ENCODE data around the gene IL17RC.

Gene IL17RC

DNA sequence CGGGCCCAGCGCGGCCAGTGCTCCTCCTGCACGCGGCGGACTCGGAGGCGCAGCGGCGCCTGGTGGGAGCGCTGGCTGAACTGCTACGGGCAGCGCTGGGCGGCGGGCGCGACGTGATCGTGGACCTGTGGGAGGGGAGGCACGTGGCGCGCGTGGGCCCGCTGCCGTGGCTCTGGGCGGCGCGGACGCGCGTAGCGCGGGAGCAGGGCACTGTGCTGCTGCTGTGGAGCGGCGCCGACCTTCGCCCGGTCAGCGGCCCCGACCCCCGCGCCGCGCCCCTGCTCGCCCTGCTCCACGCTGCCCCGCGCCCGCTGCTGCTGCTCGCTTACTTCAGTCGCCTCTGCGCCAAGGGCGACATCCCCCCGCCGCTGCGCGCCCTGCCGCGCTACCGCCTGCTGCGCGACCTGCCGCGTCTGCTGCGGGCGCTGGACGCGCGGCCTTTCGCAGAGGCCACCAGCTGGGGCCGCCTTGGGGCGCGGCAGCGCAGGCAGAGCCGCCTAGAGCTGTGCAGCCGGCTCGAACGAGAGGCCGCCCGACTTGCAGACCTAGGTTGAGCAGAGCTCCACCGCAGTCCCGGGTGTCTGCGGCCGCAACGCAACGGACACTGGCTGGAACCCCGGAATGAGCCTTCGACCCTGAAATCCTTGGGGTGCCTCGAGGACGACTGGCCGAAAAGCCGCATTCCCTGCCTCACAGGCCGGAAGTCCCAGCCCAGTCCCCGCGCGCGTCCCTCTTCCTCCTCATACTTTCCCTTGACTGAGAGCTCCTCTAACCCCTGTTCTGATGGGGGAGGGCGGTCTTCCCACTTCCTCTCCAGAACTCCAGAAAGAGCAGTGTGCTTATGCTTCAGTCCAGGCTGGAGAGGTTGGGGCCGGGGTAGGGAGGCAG, 1.4 kb upstream of the IL17RC start:
- peak; percentile 68 for DNase-seq (ENCODE audit: low spot score)
- in situ Hi-C loops (cut with MboI; ENCODE audit: low sequenced_read_pairs, unreplicated experiment): no loop called here
- TF ChIP-seq, protein P1, sequence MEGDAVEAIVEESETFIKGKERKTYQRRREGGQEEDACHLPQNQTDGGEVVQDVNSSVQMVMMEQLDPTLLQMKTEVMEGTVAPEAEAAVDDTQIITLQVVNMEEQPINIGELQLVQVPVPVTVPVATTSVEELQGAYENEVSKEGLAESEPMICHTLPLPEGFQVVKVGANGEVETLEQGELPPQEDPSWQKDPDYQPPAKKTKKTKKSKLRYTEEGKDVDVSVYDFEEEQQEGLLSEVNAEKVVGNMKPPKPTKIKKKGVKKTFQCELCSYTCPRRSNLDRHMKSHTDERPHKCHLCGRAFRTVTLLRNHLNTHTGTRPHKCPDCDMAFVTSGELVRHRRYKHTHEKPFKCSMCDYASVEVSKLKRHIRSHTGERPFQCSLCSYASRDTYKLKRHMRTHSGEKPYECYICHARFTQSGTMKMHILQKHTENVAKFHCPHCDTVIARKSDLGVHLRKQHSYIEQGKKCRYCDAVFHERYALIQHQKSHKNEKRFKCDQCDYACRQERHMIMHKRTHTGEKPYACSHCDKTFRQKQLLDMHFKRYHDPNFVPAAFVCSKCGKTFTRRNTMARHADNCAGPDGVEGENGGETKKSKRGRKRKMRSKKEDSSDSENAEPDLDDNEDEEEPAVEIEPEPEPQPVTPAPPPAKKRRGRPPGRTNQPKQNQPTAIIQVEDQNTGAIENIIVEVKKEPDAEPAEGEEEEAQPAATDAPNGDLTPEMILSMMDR (IDR thresholded peaks at IDR 0.05; ENCODE audit: borderline replicate concordance, control extremely low read depth, extremely low read depth, insufficient read depth, missing control alignments): peak; percentile 40

DNA sequence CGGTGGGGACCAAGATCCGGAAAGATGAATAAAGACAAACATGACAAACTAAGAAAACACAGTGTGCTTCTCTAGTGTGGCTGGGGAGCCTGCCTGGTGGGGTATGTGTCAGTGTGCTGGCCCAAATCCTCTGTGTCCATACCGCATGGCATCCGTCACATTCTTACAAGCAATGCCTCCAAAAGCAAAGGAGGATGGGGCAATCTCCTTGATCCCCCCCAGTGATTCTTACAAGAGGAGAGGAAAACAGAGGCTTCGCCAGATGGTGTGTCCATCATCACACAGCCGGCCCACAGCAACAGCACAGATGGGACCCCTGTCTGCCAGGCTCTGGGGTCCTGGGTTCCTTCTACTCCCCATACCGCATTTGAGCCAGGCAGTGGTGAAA, 558 bp upstream of the IL17RC start:
- no peak for DNase-seq (ENCODE audit: low spot score)
- TF ChIP-seq, protein P1 (IDR thresholded peaks at IDR 0.05; ENCODE audit: borderline replicate concordance, control extremely low read depth, extremely low read depth, insufficient read depth, missing control alignments): no peak
- in situ Hi-C loops (cut with MboI; ENCODE audit: low sequenced_read_pairs, unreplicated experiment): no loop called here

DNA sequence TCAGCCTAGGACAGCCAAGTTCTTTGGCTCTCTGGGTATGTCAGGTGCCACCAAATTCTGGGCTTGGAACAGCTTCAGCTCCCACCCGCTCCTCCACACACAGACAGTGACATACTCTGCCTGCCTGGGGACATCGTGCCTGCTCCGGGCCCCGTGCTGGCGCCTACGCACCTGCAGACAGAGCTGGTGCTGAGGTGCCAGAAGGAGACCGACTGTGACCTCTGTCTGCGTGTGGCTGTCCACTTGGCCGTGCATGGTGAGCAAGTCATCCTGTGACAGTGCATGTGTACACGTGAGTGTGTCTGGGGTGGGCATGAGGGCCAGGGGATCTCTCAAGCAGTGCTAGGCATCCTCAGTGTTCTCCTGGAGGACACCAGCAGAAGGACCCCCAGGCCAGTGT, 922 bp downstream of the IL17RC start:
- in situ Hi-C loops (cut with MboI; ENCODE audit: low sequenced_read_pairs, unreplicated experiment): no loop called here
- TF ChIP-seq, protein P1 (IDR thresholded peaks at IDR 0.05; ENCODE audit: borderline replicate concordance, control extremely low read depth, extremely low read depth, insufficient read depth, missing control alignments): no peak
- DNase-seq (ENCODE audit: low spot score): no peak

DNA sequence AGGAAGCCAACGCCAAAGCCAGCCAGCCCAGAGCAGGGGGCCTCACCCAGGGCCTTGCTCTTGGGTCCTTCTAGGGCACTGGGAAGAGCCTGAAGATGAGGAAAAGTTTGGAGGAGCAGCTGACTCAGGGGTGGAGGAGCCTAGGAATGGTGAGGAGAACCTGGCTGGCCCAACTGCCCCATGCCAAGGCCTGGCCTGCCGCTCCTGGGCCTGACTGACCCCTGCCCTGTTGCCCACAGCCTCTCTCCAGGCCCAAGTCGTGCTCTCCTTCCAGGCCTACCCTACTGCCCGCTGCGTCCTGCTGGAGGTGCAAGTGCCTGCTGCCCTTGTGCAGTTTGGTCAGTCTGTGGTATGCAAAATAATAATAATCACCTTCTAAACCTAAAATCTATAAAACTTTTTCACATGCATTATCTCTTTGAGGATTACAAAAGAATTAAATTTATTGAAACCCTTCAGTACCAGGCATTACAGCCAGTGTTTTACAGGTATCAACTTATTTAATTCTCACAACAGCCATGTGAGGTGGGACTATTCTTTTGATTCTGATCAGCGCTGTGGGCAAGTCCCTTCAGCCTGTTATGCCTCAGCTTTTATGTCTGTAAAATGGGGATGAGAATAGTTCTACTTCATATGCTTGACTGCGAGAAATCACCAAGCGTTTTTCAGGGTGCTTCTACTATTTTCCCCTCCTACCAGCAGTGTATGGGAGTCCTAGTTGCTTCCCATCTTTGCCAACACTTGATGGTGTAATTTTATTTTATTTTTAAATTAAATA, 1.6 kb downstream of the IL17RC start:
- in situ Hi-C loops (cut with MboI; ENCODE audit: low sequenced_read_pairs, unreplicated experiment): no loop called here
- no peak for DNase-seq (ENCODE audit: low spot score)
- TF ChIP-seq, protein P1 (IDR thresholded peaks at IDR 0.05; ENCODE audit: borderline replicate concordance, control extremely low read depth, extremely low read depth, insufficient read depth, missing control alignments): no peak

DNA sequence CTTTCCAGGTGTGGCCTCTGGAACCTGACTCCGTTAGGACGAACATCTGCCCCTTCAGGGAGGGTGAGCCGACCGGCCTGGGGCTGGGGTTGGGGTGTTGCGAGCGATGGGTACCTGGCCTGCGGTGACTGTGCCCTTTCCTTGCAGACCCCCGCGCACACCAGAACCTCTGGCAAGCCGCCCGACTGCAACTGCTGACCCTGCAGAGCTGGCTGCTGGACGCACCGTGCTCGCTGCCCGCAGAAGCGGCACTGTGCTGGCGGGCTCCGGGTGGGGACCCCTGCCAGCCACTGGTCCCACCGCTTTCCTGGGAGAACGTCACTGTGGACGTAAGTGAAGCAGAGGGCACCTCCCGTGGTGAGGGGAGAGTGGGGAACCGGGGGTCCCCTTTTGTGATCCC, 11.3 kb downstream of the IL17RC start:
- in situ Hi-C loops (cut with MboI; ENCODE audit: low sequenced_read_pairs, unreplicated experiment): no loop called here
- no peak for DNase-seq (ENCODE audit: low spot score)
- TF ChIP-seq, protein P1 (IDR thresholded peaks at IDR 0.05; ENCODE audit: borderline replicate concordance, control extremely low read depth, extremely low read depth, insufficient read depth, missing control alignments): no peak

DNA sequence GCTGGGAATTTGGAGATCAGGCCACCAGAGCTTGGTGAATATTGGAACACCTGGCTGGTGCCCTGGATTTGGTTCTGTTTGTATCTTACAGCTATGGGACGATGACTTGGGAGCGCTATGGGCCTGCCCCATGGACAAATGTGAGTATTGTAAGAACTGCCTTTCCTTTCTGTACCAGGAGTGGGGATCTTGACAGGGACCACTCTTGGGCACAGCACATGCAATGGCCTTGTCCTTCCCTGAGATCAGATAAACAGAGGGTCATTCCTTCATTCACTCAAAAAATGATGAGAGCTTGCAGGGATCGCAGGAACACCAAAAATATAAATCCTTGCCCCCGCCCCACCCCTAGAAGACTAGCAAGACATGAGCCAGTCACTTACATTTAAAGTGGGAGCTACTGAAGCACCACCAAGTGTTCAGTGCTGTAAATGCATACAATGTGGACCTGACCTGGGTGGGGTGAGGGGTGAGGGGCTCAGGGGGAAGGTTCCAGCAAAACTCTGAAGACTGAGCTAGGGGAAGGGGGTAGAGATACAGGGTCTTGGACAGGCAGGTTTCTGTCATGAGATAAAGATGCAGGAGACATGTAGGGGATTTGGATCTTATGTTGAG, 14.0 kb downstream of the IL17RC start:
- in situ Hi-C loops (cut with MboI; ENCODE audit: low sequenced_read_pairs, unreplicated experiment): no loop called here
- DNase-seq (ENCODE audit: low spot score): no peak
- TF ChIP-seq, protein P1 (IDR thresholded peaks at IDR 0.05; ENCODE audit: borderline replicate concordance, control extremely low read depth, extremely low read depth, insufficient read depth, missing control alignments): peak; percentile 34
